GM21717 (cell line): Measurements from ENCODE around the gene WNT1.

ENCODE experiments used
- ATAC-seq: cut with Tn5 transposase; IDR thresholded peaks from one replicate; pipeline ENCODE4 v1.9.1; 2021; ENCODE audit warnings: mild to moderate bottlenecking, moderate library complexity; ENCODE audit not compliant: unreplicated experiment

Gene WNT1

GRCh38 chr12:48979602-48980388, 1.7 kb downstream of the WNT1 start:
- ATAC-seq = no peak

- no peak for ATAC-seq
Observed at GRCh38 chr12:48980389-48980952, 2.3 kb downstream of the WNT1 start.

- no peak for ATAC-seq
Observed at GRCh38 chr12:48980953-48981756, 3.0 kb downstream of the WNT1 start.

- no peak for ATAC-seq
Observed at GRCh38 chr12:48981757-48982157, 3.6 kb downstream of the WNT1 start.

GRCh38 chr12:48982397-48983080, 4.4 kb downstream of the WNT1 start:
- ATAC-seq = no peak

- no peak for ATAC-seq
Observed at GRCh38 chr12:48985475-48985897, 7.4 kb downstream of the WNT1 start.

- no peak for ATAC-seq
Observed at GRCh38 chr12:48985901-48986300, 7.8 kb downstream of the WNT1 start.

- ATAC-seq = no peak
Observed at GRCh38 chr12:48986720-48987291, 8.7 kb downstream of the WNT1 start.

GRCh38 chr12:48988030-48988649, 10.0 kb downstream of the WNT1 start:
- ATAC-seq = no peak

GRCh38 chr12:48990552-48990951, 12.4 kb downstream of the WNT1 start:
- no peak for ATAC-seq

GRCh38 chr12:48991247-48992050, 13.3 kb downstream of the WNT1 start:
- no peak for ATAC-seq

GRCh38 chr12:48993787-48994186, 15.7 kb downstream of the WNT1 start:
- no peak for ATAC-seq

GRCh38 chr12:48994224-48995085, 16.3 kb downstream of the WNT1 start:
- ATAC-seq = no peak

GRCh38 chr12:48995086-48995879, 17.2 kb downstream of the WNT1 start:
- peak; percentile 35 for ATAC-seq

GRCh38 chr12:48996794-48997718, 18.9 kb downstream of the WNT1 start:
- ATAC-seq = no peak

- no peak for ATAC-seq
Observed at GRCh38 chr12:48997719-48998496, 19.8 kb downstream of the WNT1 start.
